ENCODE results near the gene MRPS35.

Gene MRPS35

GRCh38 chr12:27673101-27673718, 37.4 kb upstream of the MRPS35 start:
- POLR2A ChIA-PET: no interaction called here
- DNase-seq (ENCODE audit: extremely low spot score): no peak
- CTCF ChIA-PET: interaction anchor here (1.1 to 2.5 kb wide), 3 partner anchors 10 to 11 kb away, joined by 3 to 10 read pairs (median 4); no protein-coding TSS in a partner anchor
- TF ChIP-seq, protein P1, sequence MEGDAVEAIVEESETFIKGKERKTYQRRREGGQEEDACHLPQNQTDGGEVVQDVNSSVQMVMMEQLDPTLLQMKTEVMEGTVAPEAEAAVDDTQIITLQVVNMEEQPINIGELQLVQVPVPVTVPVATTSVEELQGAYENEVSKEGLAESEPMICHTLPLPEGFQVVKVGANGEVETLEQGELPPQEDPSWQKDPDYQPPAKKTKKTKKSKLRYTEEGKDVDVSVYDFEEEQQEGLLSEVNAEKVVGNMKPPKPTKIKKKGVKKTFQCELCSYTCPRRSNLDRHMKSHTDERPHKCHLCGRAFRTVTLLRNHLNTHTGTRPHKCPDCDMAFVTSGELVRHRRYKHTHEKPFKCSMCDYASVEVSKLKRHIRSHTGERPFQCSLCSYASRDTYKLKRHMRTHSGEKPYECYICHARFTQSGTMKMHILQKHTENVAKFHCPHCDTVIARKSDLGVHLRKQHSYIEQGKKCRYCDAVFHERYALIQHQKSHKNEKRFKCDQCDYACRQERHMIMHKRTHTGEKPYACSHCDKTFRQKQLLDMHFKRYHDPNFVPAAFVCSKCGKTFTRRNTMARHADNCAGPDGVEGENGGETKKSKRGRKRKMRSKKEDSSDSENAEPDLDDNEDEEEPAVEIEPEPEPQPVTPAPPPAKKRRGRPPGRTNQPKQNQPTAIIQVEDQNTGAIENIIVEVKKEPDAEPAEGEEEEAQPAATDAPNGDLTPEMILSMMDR (IDR thresholded peaks at IDR 0.05; ENCODE audit: control extremely low read depth, extremely low read depth, low read depth, missing control alignments): no peak

DNA sequence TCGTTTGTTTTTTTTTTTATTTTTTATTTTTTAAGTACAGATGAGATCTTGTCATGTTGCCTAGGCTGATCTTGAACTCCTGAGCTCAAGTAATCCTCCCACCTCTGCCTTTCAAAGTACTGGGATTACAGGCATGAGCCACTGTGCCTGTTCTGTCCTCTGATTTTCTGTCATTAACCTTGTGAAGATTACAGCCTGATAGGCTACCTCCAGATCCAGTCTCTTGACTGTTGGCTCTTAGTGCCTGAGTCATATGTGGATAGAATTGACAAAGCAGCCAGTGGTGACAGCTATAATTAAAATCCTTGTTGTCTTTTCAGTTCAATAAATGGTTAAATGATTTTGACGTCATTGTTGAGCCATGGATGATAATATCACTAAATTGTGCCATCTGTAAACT, 35.6 kb upstream of the MRPS35 start:
- no peak for DNase-seq (ENCODE audit: extremely low spot score)
- TF ChIP-seq, protein P1 (IDR thresholded peaks at IDR 0.05; ENCODE audit: control extremely low read depth, extremely low read depth, low read depth, missing control alignments): no peak
- ChIA-PET CTCF (interaction anchor here (1.5 to 2.5 kb wide), 3 partner anchors 13 to 29 kb away, joined by 4 to 10 read pairs (median 4); partner anchors contain the start of gene REP15), POLR2A (no interaction called here)

DNA sequence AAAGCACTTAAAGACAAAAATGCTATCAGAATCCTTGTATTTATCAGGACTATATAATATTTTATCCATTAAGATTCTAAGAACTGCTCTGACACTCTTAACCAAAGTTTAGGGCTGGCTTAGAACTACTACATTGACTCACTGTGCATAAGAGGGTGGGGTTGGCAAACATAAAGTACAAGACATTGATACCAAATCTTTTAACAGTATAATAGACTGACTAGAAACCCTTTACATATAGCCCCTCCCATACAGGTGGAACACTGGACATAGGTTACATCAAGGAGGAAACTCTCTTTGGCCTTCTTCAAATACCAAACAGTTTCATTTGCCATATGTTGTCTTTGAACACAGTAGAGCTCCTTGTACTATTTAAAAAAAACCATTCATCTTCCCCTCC, 30.0 kb upstream of the MRPS35 start:
- ChIA-PET CTCF (interaction anchor here (1.2 kb wide), 1 partner anchor 296 kb away, joined by 3 read pairs; no protein-coding TSS in a partner anchor), POLR2A (no interaction called here)
- TF ChIP-seq, protein P1 (IDR thresholded peaks at IDR 0.05; ENCODE audit: control extremely low read depth, extremely low read depth, low read depth, missing control alignments): no peak
- no peak for DNase-seq (ENCODE audit: extremely low spot score)

DNA sequence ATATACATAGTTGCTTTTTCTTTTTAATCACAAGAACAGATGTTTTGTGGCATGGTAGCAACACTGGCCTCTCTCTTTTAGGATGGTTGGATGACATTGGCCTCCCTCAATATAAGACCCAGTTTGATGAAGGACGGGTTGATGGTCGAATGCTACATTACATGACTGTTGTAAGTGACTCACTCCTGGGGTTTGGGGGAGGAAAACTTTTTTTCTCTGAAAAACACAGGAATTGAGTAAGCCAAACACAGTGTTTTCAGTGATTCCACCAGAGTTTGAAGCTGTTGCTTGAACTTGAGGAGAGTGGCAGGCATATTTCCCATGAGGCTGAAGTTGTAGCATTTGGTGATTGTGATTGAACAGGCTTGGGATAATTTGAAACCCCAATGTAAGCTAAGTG, 28.1 kb upstream of the MRPS35 start:
- ChIA-PET CTCF (interaction anchor here (1.9 kb wide), 1 partner anchor 9 kb away, joined by 3 read pairs; no protein-coding TSS in a partner anchor), POLR2A (no interaction called here)
- TF ChIP-seq, protein P1 (IDR thresholded peaks at IDR 0.05; ENCODE audit: control extremely low read depth, extremely low read depth, low read depth, missing control alignments): no peak
- DNase-seq (ENCODE audit: extremely low spot score): no peak

- ChIA-PET CTCF (interaction anchor here (0.6 kb wide), 1 partner anchor 22 kb away, joined by 3 read pairs; no protein-coding TSS in a partner anchor), POLR2A (no interaction called here)
- TF ChIP-seq, protein P1 (IDR thresholded peaks at IDR 0.05; ENCODE audit: control extremely low read depth, extremely low read depth, low read depth, missing control alignments): no peak
- DNase-seq (ENCODE audit: extremely low spot score): no peak
Measured at GRCh38 chr12:27685274-27685673, 25.4 kb upstream of the MRPS35 start.

GRCh38 chr12:27686147-27686546, 24.5 kb upstream of the MRPS35 start:
- ChIA-PET POLR2A (no interaction called here), CTCF (no interaction called here)
- no peak for DNase-seq (ENCODE audit: extremely low spot score)
- TF ChIP-seq, protein P1 (IDR thresholded peaks at IDR 0.05; ENCODE audit: control extremely low read depth, extremely low read depth, low read depth, missing control alignments): no peak

All from GM10248 (cell line).